Fibroblast of pulmonary artery (primary cell): ENCODE measurements around the gene PRPF19.

Experiments used
- DNase-seq: peaks from one replicate; pipeline ENCODE4 v3.0.0-alpha.2; 2010; ENCODE audit warnings: low read depth
- H3K4me3 ChIP-seq: replicated peaks from 2 replicates; pipeline ENCODE4 v1.5.1; 2011; ENCODE audit warnings: low read depth, mild to moderate bottlenecking, control low read depth, low read length, moderate library complexity
- CTCF ChIP-seq: IDR thresholded peaks from 2 replicates; pipeline ENCODE4 v1.5.1; 2011; ENCODE audit warnings: mild to moderate bottlenecking, control low read depth, low read length, inconsistent platforms; ENCODE audit errors: missing control alignments

Gene PRPF19

GRCh38 chr11:60924110-60924905 is 17.9 kb upstream of the PRPF19 start, which contains the start of gene TMEM132A:
Gene TMEM132A, plus strand, starts transcription at chr11:60924460. Its CDS starts 174 bp downstream, at chr11:60924634.
- peak within 1 kb of the TSS; percentile 78 for H3K4me3 ChIP-seq
- TF ChIP-seq CTCF = no peak
- DNase-seq = peak; percentile 72

- peak overlapping the region; percentile 78 for H3K4me3 ChIP-seq
- TF ChIP-seq CTCF = no peak
- no peak for DNase-seq
Observed at GRCh38 chr11:60923800-60924109, 17.4 kb upstream of the PRPF19 start.

GRCh38 chr11:60923326-60923725 is 16.9 kb upstream of the PRPF19 start:
- TF ChIP-seq CTCF = no peak
- no peak overlapping the region for H3K4me3 ChIP-seq
- DNase-seq = no peak

GRCh38 chr11:60922906-60923305 is 16.5 kb upstream of the PRPF19 start:
- no peak overlapping the region for H3K4me3 ChIP-seq
- TF ChIP-seq CTCF = no peak
- no peak for DNase-seq

GRCh38 chr11:60921777-60922335 is 15.5 kb upstream of the PRPF19 start:
- H3K4me3 ChIP-seq = no peak overlapping the region
- TF ChIP-seq CTCF = no peak
- no peak for DNase-seq

- TF ChIP-seq CTCF = no peak
- H3K4me3 ChIP-seq = no peak overlapping the region
Observed at GRCh38 chr11:60921259-60921658, 14.9 kb upstream of the PRPF19 start.

GRCh38 chr11:60919956-60920355 is 13.6 kb upstream of the PRPF19 start:
- H3K4me3 ChIP-seq = no peak overlapping the region
- no peak for DNase-seq
- TF ChIP-seq CTCF = no peak

More at GRCh38 chr11:60921259-60921658, 14.9 kb upstream of the PRPF19 start:
- DNase-seq = no peak
